Activated CD4-positive, alpha-beta T cell treated with anti-CD3 and anti-CD28 coated beads, Interleukin-2, amount 50 U/mL, for 48 hours (primary cell): ENCODE results near the gene NEU2.
"Not testable (repeated sequence)": the region's sequence is repeated elsewhere in the genome, so short reads cannot be mapped to it uniquely, and the experiment has no call there.

ENCODE experiments used
- DNase-seq, 2 experiments: peaks; one replicate each; pipeline ENCODE4 v3.0.0-alpha.2; 2020

The NEU2 gene

DNA sequence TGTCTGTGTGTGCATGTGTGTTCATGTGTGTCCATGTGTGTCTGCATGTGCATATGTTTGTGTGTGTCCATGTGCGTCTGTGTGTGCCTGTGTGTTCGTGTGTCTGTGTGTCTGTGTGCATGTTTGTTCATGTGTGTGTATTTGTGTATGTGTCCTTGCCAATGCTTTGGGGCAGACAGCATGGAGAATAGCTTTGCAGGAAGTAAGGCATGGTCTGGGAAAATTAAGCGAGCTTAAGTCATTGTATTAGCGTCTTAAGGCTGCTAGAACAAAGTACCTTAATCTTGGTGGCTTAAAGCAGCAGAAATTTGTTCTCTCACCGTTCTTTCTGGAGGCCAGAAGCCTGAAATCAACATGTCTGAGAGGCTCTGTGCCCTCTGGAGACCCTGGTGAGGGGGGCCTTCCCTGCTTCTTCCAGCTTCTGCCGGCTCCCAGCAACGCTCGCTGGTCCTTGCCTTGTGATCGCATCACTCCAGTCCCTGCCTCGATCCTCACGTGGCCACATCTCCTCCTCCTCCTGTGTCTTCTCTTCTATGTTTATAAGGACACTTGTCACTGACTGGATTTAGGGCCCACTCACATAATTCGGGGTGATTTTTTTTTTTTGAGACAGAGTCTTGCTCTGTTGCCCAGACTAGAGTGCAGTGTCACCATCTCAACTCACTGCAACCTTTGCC lies 3.8 kb downstream of the NEU2 start:
- no peak for DNase-seq

DNA sequence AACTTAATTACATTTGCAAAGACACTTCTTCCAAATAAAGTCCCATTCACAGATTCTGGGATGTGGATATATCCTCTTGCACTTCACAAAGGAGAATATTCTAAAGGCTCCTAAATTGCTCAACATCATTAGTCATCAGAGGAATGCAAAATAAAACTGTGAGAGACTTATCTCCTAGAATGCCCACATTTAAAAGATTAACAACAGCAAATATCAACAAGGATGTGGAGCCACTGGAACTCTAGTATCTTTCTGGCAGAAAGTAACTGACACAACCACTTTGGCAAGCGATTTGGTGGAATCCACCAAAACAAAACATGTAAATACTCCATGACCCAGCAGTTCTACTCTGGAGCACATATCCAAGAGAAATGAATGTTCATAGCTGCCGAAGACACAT lies 4.6 kb downstream of the NEU2 start:
- DNase-seq, result no peak

DNA sequence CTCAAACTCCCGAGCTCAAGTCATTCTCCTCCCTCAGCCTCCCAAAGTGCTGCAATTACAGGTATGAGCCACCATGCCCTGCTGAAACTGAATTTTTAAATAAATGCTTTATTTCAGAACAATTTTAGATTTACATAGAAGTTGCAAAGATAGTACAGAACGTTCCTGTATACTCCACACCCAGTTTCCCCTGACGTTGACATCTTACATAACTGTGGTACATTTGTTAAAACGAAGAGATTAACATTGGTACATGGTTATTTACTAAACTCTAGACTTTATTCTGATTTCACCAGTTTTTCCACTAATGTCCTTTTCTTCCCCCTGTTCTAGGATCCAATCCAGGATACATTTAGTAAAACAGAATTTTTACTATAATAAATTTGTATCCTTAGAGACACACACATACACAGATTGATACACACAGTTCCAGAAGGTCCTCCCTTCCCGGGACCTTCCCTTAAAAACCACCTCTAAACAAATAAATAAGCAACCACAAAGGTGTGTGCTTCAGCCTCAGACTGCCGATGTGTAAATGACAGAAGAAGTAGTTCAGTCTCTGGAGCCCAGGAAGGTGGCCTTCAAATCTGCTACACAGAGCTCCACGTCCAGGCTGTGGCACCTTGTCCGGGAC lies 6.9 kb downstream of the NEU2 start:
- no peak for DNase-seq

GRCh38 chr2:233039846-233040530 lies 7.5 kb downstream of the NEU2 start:
- DNase-seq, result no peak

DNA sequence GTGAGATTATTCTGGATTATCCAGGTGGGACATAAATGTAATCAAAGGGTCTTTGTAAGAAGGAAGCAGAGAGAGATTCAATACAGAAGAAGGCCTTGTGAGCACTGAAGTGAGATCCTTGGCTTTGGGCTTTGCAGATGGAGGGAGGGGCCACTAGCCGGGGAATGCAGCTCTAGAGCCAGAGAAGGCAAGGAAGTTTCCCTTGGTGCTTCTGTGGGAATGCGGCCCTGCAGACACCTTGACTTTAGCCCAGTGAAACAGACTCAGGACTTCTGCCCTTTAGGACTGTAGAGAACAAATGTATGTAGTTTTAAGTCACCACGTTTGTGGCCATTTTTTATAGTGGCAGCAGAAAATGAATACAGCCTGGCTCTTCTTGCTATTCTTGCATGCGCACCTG lies 8.1 kb downstream of the NEU2 start:
- DNase-seq, result no peak

GRCh38 chr2:233041722-233042323 lies 9.4 kb downstream of the NEU2 start:
- no peak for DNase-seq

DNA sequence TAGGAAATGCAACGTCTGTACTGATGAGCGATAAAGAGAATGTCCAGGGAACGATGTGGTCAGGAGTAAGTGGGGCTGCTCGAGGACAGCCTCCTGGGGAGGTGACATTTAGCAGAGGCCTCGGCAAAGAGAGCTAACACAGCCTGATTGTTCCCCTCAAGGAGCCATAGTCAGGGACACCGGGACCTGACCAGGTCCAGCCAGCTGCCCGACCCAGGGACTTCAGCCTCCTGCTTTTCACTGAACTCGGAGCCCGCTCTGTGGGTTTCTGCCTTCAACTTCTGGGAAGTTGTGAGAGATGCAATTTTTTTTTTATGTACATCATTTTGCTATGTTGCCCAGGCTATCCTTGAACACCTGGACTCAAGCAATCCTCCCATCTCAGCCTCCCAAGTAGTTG lies 10.1 kb downstream of the NEU2 start:
- no peak for DNase-seq

DNA sequence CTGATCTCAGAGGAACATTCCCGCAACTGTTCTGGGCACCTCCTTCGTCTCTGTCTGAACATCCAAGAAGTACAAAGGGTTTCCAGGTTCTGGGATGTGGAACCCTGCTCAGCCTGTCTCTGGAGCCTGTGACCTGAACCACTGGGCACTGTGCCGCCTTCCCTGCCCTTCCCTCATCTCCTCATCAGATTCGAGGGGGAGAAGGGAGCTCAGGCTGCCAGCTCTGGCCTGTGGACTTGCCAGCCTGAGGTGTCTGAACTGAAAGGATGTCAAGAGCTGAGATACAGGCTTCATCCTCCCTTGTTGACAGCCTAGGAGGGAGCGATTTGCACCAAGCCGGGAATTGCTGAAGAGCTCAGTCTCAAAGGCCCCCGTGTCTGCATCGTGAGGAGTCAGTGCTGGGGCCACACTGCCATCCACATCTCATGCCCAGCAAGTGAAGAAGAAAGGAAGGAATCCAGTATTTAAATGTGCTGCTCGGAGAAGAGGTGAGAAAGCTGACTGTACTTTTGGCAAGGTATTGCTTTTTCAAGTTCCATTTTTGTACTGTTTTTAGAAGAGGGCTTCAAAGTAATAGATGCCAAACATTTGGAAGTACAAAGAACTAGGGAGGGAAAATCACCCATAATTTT lies 12.6 kb downstream of the NEU2 start:
- no peak for DNase-seq

GRCh38 chr2:233047206-233047605 lies 14.7 kb downstream of the NEU2 start:
- no peak for DNase-seq

- no peak for DNase-seq
These were observed 15.2 kb downstream of the NEU2 start for GRCh38 chr2:233047667-233048066.

GRCh38 chr2:233048569-233049193 lies 16.2 kb downstream of the NEU2 start:
- DNase-seq, result no peak

- no peak for DNase-seq
These were observed 16.8 kb downstream of the NEU2 start for GRCh38 chr2:233049194-233049761.

DNA sequence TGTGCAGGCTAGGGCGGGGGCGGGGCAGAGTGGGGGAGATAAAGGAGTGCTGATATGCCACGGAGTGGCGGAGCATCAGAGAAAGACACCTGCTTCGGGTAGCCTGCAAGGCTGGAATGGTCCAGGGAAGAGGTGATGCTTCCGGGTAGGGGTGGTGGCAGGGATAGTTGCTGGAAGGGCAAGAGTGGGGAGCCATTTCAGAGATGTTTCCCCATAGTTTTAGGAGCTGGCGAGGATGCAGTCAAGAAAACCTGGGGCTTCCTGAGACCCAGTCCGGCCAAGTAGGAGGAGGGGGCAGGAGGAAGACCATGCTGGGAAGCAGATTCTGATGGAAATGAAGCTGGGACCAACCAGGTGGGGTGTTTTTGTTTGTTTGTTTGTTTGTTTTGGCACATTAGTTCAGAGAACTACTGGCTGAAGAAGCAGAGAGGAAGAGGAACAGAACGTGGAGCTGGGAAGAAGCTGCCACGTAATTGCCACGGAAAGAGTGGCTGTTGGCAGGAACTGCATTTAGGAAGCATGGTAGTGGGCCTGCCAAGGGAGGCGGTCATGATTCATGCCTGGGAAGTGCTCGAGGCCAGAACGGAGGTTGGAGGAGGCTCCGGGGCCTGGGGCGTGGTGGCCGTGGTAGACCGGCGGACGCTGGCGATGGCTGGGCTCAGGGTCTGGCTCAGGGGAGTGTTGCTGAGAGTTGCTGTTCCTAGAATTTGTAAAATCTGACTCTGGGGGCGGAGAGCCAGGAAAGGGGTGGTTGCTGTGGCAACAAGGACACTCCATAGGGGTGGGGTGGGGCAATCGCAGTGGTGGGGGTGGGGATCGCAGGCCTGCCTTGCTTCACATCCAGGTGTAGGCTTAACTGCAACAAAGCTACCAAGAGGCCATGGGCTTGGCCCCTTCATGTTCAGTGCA lies 19.0 kb downstream of the NEU2 start:
- DNase-seq, result no peak

DNA sequence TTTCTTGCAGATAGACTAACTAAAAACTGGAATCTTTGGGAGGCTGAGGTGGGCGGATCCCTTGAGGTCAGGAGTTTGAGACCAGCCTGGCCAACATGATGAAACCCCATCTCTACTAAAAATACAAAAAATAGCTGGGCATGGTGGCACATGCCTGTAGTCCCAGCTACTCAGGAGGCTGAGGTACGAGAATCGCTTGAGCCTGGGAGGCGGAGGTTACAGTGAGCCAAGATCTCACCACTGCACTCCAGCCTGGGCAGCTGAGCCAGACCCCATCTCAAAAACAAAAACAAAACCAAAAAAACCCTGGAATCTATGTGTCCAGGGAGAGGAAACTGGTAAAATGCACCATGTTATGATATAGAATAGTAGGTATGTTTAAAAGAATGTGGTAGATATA lies 20.0 kb downstream of the NEU2 start:
- not testable (repeated sequence) for DNase-seq

DNA sequence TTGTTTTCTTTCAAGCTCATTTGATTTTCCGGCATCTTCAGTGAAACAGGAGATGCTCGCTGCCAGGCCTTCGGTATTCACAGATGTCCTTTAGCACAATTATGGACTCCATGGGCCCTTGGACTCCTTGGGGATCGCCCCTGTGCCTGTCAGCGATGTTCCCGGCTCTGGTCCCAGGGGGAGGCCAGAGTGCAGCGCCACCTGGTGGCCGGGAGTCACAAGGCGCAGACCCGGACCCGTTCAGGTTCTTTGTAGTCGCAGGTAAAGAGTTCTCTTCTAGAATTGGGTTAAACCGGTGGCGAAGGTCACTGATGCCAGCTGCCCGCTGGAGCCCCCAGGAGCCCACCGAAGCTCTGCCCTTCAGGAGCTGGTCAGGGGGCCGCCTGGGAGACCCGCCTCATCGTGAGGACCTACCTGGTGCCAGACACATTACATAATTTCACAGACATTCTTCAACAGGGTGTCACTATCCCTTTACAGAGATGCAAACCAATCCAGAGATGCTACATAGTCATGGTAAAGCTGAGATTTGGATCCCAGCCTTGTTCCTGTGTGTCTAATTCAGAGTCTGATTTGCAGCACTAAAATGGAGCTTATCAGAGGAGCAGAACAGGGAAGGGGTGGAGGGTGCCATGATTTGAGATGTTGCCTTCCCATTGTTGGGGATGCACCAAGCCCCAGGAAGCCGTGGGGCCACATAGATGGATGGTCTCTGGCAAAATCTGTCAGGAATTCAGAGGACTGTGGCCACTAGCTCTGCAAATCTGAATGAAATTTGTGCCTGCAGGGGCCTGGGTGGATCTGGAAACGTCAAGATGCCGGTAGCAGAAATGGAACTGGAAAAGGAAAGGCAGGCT lies 21.7 kb downstream of the NEU2 start:
- peak; percentile 84 to 86 for DNase-seq

- no peak for DNase-seq
These were observed 22.9 kb downstream of the NEU2 start for GRCh38 chr2:233055362-233055761.

GRCh38 chr2:233056961-233057605 lies 24.6 kb downstream of the NEU2 start:
- no peak for DNase-seq

- no peak for DNase-seq
These were observed 26.5 kb downstream of the NEU2 start for GRCh38 chr2:233058717-233059546.

- no peak for DNase-seq
These were observed 27.0 kb downstream of the NEU2 start for GRCh38 chr2:233059547-233059796.
